COLO829 (cell line): ENCODE data around the gene RANBP1.

Experiments
- DNase-seq: peaks from one replicate; pipeline ENCODE4 v3.0.0; 2012; ENCODE audit warnings: low spot score

The RANBP1 gene

GRCh38 chr22:20137671-20138416, 21.9 kb downstream of the RANBP1 start:
- no peak for DNase-seq

- no peak for DNase-seq
Measured at GRCh38 chr22:20138417-20138738, 22.5 kb downstream of the RANBP1 start.

- no peak for DNase-seq
Measured at GRCh38 chr22:20138868-20139267, 23.0 kb downstream of the RANBP1 start.

GRCh38 chr22:20139391-20140106, 23.6 kb downstream of the RANBP1 start:
- no peak for DNase-seq

GRCh38 chr22:20140107-20140445, 24.2 kb downstream of the RANBP1 start:
- DNase-seq, result no peak

- no peak for DNase-seq
Measured at GRCh38 chr22:20140521-20140964, 24.6 kb downstream of the RANBP1 start.

GRCh38 chr22:20141186-20142077, 25.5 kb downstream of the RANBP1 start:
- DNase-seq, result no peak

- DNase-seq, result no peak
Measured at GRCh38 chr22:20142711-20143621, 27.1 kb downstream of the RANBP1 start.

GRCh38 chr22:20143883-20144665, 28.2 kb downstream of the RANBP1 start:
- no peak for DNase-seq

- DNase-seq, result no peak
Measured at GRCh38 chr22:20145206-20145831, 29.4 kb downstream of the RANBP1 start.

GRCh38 chr22:20145832-20146223, 29.9 kb downstream of the RANBP1 start:
- no peak for DNase-seq

- DNase-seq, result no peak
Measured at GRCh38 chr22:20146777-20147176, 30.9 kb downstream of the RANBP1 start.

- DNase-seq, result no peak
Measured at GRCh38 chr22:20147237-20147988, 31.5 kb downstream of the RANBP1 start.

GRCh38 chr22:20148414-20148813, 32.5 kb downstream of the RANBP1 start:
- no peak for DNase-seq

GRCh38 chr22:20149257-20150250, 33.6 kb downstream of the RANBP1 start:
- DNase-seq, result no peak

GRCh38 chr22:20150381-20151275, 34.7 kb downstream of the RANBP1 start, which contains the start of gene CCDC188:
CCDC188 (minus strand) TSS chr22:20151055; CDS start chr22:20150986, 69 bp downstream.
- no peak for DNase-seq

GRCh38 chr22:20151276-20151588, 35.3 kb downstream of the RANBP1 start:
- DNase-seq, result no peak
